Lung (tissue), 13 donors: ENCODE results near the gene SLC25A48. TPM values are rescaled to one million over a fixed set of nuclear protein-coding genes. Genes with fewer than 3 reads are reported as not detected.
A peak's percentile ranks its signal among the peaks of the same experiment; 100 is the strongest.

Experiments
- ATAC-seq: fragments of 200-7000 bp; cut with Tn5 transposase; one replicate; pipeline ENCODE4 v1.9.1; 2020; ENCODE audit warnings: moderate number of reproducible peaks; ENCODE audit not compliant: insufficient read depth, low FRiP score
- DNase-seq, 3 donors: peaks; one replicate each; pipeline ENCODE4 v3.0.0-alpha.2; 2013 to 2017
- H3K27ac ChIP-seq, 2 donors: one replicate each; pipeline ENCODE4 v1.5.1; 2013; ENCODE audit warnings: mild to moderate bottlenecking in 2 of 2, moderate library complexity in 2 of 2, control low read depth in 1 of 2, inconsistent platforms in 1 of 2, low read depth in 1 of 2, low read length in 1 of 2
- H3K27me3 ChIP-seq, 3 donors: one replicate each; pipeline ENCODE4 v1.5.1; 2013; ENCODE audit warnings: low read length in 2 of 3; ENCODE audit not compliant: control insufficient read depth in 3 of 3, insufficient read depth in 3 of 3
- H3K36me3 ChIP-seq, 4 donors: one replicate each; pipeline ENCODE4 v1.5.1; 2013; ENCODE audit warnings: low read length in 4 of 4, mild to moderate bottlenecking in 1 of 4, moderate library complexity in 1 of 4; ENCODE audit not compliant: control insufficient read depth in 4 of 4, insufficient read depth in 4 of 4
- H3K4me1 ChIP-seq, 5 donors: one replicate each; pipeline ENCODE4 v1.5.1; 2013; ENCODE audit warnings: low read length in 5 of 5, mild to moderate bottlenecking in 2 of 5, moderate library complexity in 1 of 5; ENCODE audit not compliant: control insufficient read depth in 5 of 5, insufficient read depth in 5 of 5
- H3K4me3 ChIP-seq: one replicate; pipeline ENCODE4 v1.5.1; 2013; ENCODE audit warnings: mild to moderate bottlenecking, control low read depth, moderate library complexity
- H3K9ac ChIP-seq, 2 donors: one replicate each; pipeline ENCODE4 v1.5.1; 2013; ENCODE audit warnings: low read length in 2 of 2, control low read depth in 1 of 2; ENCODE audit not compliant: insufficient read depth in 1 of 2
- H3K9me3 ChIP-seq, 4 donors: one replicate each; pipeline ENCODE4 v1.5.1; 2013; ENCODE audit warnings: low read length in 3 of 4, mild to moderate bottlenecking in 1 of 4, moderate library complexity in 1 of 4; ENCODE audit not compliant: control insufficient read depth in 4 of 4, insufficient read depth in 3 of 4
- CTCF ChIP-seq: IDR thresholded peaks from 2 replicates; pipeline ENCODE4 v1.5.1; 2012; ENCODE audit warnings: mild to moderate bottlenecking; ENCODE audit errors: control extremely low read depth, extremely low read depth
- WGBS, 2 donors: extraction: QIAGEN DNeasy Blood & Tissue Kit; methylation state at CpG; one replicate each; pipeline ENCODE4 v1.1.7; 2013; 5-methylcytosine and 5-hydroxymethylcytosine counted together
- polyA plus RNA-seq, 2 donors: library from polyadenylated mRNA; stranded (reverse); fragments of 200-250 nt; gene quantifications; one replicate each; pipeline ENCODE4 v1.2.1, GENCODE V29; 2013
- small RNA-seq: library from RNA; depleted of rRNA; stranded (forward); fragments of <200 nt; gene quantifications from one replicate; pipeline ENCODE3, GENCODE V24; 2014; ENCODE audit warnings: low replicate concordance
- total RNA-seq, 2 donors: library from RNA; depleted of rRNA in 1 of 2; stranded (reverse); fragments of >200 nt in 1 of 2; gene quantifications; one replicate each; pipeline ENCODE4 v1.2.1, GENCODE V29; 2014 to 2021
- donor health status: control.
- donor health status: control.
- donor health status: Bipolar disorder and iron deficiency.
- donor health status: healthy.
- donor health status: DM: yes; HTN: yes; CAD: no.

The SLC25A48 gene
- total and polyA plus RNA-seq, 4 donors, result not detected

GRCh38 chr5:135937245-135937911 is 102.9 kb downstream of the SLC25A48 start:
- no peaks in the 10 kb centered on the region for H3K9me3 ChIP-seq
- no peak for TF ChIP-seq CTCF
- H3K27me3 ChIP-seq, result peaks cover 0 to 5% (median 2%) of the 10 kb centered on the region in 3 donors
- DNase-seq, result peak; percentile 27 to 86 (median 83)
- no peak overlapping the region for H3K4me3 ChIP-seq
- no peak overlapping the region for H3K27ac ChIP-seq
- WGBS, 2 donors, result 79 to 88% methylated on average over 5 of the region's 5 CpGs
- H3K4me1 ChIP-seq, result peaks cover 0 to 23% (median 0%) of the 10 kb centered on the region in 5 donors
- no peaks in the 10 kb centered on the region for H3K36me3 ChIP-seq
- H3K9ac ChIP-seq, result no peak overlapping the region
- ATAC-seq, result no peak

Small RNA genes lying within 50 kb of the gene (small RNA-seq; reads per million reads assigned to genes)
- gene MIR5692C1, result not detected

Other genes starting within 250 kb of the SLC25A48 start
- gene IL9, start 61.2 kb downstream of the SLC25A48 start, total RNA-seq, result not detected
- gene IL9, start 61.2 kb downstream of the SLC25A48 start, polyA plus RNA-seq, result not detected
- not detected for gene LECT2, start 120.3 kb downstream of the SLC25A48 start, total RNA-seq
- not detected for gene LECT2, start 120.3 kb downstream of the SLC25A48 start, polyA plus RNA-seq
- 100 to 1,000 TPM in 1 of 2 donors, 10 to 100 TPM in 1; 96.4 to 146 TPM for gene TGFBI, start 194.3 kb downstream of the SLC25A48 start, total RNA-seq
- 100 to 1,000 TPM; 100 to 122 TPM for gene TGFBI, start 194.3 kb downstream of the SLC25A48 start, polyA plus RNA-seq